HG02763 (cell line): Measurements from ENCODE around the gene MAML3.

Experiments
- ATAC-seq: cut with Tn5 transposase; IDR thresholded peaks from one replicate; pipeline ENCODE4 v1.9.1; 2021; ENCODE audit warnings: mild to moderate bottlenecking, moderate library complexity; ENCODE audit not compliant: unreplicated experiment

Gene MAML3

GRCh38 chr4:139934708-139935195 is 219.2 kb downstream of the MAML3 start:
- no peak for ATAC-seq

GRCh38 chr4:139934057-139934707 is 219.8 kb downstream of the MAML3 start:
- no peak for ATAC-seq

- no peak for ATAC-seq
These were observed 220.4 kb downstream of the MAML3 start for GRCh38 chr4:139933541-139933940.

GRCh38 chr4:139933104-139933503 is 220.9 kb downstream of the MAML3 start:
- ATAC-seq: no peak

- no peak for ATAC-seq
These were observed 229.2 kb downstream of the MAML3 start for GRCh38 chr4:139924782-139925181.

- no peak for ATAC-seq
These were observed 231.5 kb downstream of the MAML3 start for GRCh38 chr4:139922406-139923024.

- ATAC-seq: no peak
These were observed 232.4 kb downstream of the MAML3 start for GRCh38 chr4:139921429-139922184.

GRCh38 chr4:139920486-139921002 is 233.4 kb downstream of the MAML3 start:
- ATAC-seq: no peak

- no peak for ATAC-seq
These were observed 234.5 kb downstream of the MAML3 start for GRCh38 chr4:139919521-139919920.

- no peak for ATAC-seq
These were observed 235.0 kb downstream of the MAML3 start for GRCh38 chr4:139919004-139919403.

GRCh38 chr4:139918591-139918990 is 235.4 kb downstream of the MAML3 start:
- ATAC-seq: no peak

- ATAC-seq: no peak
These were observed 236.1 kb downstream of the MAML3 start for GRCh38 chr4:139917896-139918295.

- ATAC-seq: no peak
These were observed 237.9 kb downstream of the MAML3 start for GRCh38 chr4:139916041-139916440.

- no peak for ATAC-seq
These were observed 238.9 kb downstream of the MAML3 start for GRCh38 chr4:139915037-139915436.

GRCh38 chr4:139913995-139914598 is 239.9 kb downstream of the MAML3 start:
- ATAC-seq: no peak

- no peak for ATAC-seq
These were observed 240.5 kb downstream of the MAML3 start for GRCh38 chr4:139913398-139913990.

GRCh38 chr4:139912445-139912844 is 241.5 kb downstream of the MAML3 start:
- ATAC-seq: no peak

GRCh38 chr4:139910106-139910505 is 243.9 kb downstream of the MAML3 start:
- no peak for ATAC-seq

- no peak for ATAC-seq
These were observed 245.1 kb downstream of the MAML3 start for GRCh38 chr4:139908636-139909437.
